GM18519 (cell line): ENCODE data around the gene LBH.

Experiments used
- ATAC-seq: cut with Tn5 transposase; IDR thresholded peaks from one replicate; pipeline ENCODE4 v1.9.1; 2021; ENCODE audit warnings: mild to moderate bottlenecking, moderate library complexity; ENCODE audit not compliant: unreplicated experiment, low FRiP score

LBH gene

DNA sequence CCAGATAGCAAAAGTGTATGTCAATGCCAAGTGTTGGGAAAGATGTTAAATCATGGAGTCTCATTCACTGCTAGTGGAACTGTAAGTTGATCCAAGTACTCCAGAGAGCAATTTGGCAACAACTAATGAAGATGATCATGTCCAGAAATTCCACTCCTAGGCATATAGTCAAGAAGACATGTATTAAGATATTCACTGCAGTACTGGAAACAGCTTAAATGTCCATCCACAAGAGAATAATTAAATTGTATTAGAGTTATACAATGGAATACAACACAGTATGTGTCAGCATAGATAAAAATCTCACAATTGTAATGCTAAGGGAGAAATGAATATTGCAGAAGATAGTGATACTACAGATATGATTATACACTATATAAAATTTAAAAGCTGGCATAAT, 15.2 kb upstream of the LBH start:
- no peak for ATAC-seq

DNA sequence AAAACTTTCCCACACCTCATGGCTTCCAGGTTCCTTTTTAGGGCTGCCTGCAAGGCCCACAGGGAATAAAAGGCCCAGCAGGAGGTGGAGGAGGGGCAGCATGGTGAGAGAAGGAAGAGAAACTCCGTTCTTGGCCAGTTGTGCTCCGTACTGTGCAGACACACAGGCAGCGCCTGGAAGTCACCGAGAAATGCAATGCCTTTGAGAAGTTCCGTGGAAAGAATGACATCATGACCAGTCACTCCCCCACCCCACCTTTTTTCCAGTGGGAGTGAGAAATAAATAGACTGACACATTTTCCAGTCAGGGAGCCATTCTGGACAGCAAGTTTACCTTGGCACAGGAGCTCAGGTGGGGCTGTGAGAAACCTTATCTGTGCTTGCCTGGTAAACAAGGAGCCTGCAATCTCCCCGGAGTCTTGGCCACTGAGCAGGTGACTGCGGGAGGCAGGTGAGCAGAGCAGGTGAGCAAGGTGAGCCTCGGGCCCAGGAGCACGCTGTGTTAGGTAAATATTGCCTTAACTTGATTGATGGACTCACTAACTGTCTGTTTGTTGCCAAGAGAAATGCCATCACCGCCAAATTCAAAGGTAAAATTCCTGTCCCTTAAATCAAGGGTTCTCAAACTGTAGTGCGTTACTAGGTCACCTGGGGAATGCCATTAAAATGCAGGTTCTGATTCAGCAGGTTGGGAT, 13.5 kb upstream of the LBH start:
- ATAC-seq = no peak

DNA sequence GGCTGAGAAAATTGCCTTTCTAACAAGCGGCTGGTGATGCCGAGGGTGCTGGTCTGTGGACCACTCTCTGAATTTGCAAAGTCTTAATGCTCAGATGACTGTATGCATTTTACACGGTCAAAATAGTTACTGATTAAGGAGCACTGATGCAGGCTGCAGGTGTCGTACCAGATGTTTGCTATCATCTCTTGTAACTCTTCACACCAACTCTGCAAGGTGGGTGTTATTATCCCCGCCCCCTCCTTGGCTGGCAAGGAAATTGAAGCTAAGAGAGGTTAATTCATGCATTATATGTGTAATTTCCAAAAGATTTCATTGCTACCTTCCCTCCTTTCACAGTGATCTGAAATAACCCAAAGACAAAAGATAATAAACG, 13.0 kb upstream of the LBH start:
- ATAC-seq = no peak

DNA sequence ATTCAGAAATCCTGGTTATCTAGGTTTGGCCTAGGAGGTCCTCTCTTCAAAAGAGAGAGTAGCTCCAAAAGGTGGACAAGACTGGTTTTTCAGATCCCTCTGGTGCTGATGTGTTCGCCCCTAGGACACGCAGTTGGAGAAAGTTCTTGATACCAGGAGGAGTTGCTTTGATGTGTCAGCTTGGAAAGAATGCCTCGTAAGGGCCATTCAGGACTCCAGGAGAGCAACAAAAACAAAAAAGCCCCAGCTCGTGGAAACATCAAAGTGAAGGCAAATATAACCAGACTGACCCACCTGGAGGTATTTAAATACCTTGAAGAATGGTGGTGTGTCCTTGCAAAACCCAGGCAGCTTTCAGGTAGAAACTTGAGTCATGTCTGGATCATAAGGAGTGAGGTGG, 12.5 kb upstream of the LBH start:
- ATAC-seq = no peak

DNA sequence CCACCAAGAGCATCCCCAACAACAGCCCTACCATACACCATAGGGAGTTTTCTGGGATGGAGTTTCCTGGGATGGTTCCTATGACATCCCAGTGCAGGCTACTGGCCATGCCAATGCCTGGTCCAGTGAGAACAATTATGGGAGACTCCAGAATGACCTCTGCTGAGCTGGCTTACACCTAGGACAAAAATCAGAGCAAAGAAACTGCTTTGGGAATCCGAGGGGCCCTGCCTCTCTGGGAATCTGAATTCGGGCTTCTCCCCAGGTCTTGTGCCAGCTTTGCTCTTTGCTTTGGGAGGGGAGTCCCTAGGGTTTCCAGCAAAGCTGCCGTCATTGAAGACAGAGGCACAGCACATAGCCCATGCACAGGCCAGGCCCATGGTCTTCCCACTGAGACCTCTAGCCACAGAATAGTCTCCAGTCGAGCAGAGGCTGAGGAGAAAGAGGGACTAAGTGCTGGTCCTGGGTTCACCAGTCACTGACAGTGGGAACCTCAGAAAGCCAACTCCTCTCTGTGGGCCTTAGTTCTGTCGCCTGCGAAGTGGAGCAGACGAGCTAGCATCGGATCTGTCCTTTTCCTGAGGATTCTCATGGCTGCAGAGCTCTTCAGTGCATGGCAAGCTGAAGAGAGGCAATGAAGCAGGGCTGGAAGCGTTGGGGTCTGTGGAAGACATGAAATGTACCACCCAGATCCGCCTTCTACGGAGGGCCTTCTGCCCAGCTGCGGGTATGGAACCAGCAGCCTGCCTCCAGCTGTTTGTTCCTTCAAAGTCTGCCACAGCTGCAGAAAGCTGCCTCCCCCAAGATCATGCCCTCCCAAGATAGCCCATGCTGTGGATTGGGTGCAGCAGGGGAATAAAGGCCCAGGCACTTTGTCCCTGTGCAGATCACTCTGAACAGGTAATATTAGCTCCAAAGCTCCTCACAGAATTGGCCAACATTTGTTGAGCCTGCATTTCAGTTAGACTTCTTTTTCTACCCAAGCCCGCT, 11.2 kb upstream of the LBH start:
- no peak for ATAC-seq

DNA sequence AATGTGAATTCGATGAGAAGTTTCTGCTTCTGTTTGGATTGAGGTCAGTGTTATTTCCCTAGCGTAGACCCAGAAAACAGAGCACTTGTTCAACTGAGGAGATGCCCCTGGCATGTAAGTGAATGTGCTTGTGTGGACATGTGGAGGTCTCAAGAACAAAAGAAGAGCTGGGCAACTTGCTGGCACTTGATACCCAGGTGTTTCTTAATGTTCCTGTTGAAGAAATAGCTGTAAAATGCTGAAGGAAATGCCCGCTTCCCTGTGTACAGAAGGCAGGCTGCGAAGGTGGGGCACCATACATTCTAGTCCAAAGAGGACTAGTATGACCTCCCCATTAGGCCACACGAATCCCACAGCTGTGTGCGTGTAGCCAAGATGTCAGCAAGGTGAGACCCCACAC, 9.8 kb upstream of the LBH start:
- no peak for ATAC-seq

DNA sequence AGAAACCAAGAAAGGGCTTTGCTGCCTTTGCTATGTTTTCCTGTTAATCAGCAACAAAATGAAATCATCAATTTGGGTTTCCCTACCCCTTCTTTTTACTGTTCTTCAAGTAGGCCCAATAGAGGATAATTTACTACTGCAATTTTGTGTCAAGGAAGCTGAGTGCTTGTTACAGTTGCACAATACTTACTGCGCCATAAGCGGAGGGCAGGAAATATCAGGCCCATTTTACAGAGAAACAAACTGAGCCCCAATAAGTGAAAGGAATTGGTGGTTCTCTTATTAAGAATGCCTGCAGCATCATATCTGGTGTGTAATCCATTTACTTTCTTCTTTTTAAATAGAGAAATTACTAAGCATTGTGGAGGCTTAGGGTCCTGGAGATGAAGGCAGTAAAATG, 9.3 kb upstream of the LBH start:
- no peak for ATAC-seq

DNA sequence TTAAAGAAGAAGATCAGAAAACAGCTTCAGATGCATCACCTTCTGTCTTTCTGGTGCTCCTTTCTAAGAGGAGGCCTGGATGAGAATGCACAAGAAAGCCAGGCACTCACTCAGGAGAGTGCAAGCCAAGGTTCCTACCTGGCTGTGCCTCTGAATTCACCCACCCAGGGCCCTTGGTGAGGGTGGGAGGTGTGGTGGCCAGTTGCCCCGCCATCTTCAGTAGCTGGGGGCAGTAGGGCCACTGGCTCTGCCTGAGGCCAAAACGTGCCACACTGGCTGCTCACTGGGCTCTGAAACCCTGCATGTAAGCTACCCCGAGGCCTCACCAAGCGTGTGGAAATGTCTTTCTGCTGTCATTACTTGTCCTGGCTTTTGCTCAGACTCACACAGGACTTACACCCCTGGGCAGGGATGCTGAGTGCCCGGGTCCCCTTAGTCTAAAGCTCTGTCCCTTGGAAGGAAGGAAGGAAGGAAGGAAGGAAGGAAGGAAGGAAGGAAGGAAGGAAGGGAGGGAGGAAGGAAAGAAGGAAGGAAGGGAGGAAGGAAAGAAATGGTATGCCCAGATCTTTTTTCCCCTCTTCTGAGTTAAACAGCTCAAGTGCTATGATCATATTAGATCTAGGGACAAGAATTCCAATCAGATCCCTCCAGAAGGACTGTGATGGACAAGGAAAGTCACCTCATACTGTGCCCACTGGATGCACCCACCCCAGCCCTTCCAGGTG, 8.5 kb upstream of the LBH start:
- no peak for ATAC-seq

DNA sequence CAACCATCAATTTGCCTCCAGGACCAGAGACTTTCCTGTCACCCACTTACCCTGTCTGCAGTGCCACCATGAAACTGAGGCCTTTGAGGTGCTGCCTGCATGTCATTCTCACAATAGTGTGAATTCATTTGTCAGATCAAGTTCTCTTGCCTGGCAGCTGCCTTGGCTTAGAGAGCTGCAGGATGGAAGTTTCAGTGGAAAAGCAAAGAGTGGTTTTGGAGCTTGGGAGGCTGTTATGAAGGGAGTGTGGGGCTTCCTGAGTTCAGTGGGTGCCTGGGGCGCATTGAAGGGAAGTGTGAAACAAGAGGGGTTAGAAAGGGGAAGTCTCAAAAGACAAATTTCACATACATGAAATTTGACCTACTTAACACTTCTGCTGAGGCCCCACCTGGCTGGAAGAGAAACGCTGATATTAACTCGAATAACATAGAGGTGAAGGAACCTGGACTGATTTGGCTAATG, 7.9 kb upstream of the LBH start:
- no peak for ATAC-seq

DNA sequence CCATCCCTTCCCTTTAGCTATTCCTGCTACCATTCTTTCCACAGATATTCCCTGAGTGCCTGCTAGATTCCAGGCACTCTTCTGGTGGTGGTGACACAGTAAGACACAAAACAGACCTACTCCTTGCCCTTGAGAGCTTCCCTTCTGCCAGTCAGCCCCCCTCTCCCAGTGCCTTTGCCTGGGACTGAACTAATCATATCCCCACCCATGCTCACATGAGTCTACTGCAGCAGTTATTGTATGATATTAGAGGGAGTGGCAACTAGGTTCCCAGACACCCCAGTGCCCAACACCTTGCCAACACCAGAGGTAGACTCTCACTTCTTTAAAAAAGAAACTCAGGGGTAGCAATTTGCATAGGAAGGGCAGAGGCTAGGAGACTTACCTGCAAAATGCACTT, 7.2 kb upstream of the LBH start:
- ATAC-seq = no peak

DNA sequence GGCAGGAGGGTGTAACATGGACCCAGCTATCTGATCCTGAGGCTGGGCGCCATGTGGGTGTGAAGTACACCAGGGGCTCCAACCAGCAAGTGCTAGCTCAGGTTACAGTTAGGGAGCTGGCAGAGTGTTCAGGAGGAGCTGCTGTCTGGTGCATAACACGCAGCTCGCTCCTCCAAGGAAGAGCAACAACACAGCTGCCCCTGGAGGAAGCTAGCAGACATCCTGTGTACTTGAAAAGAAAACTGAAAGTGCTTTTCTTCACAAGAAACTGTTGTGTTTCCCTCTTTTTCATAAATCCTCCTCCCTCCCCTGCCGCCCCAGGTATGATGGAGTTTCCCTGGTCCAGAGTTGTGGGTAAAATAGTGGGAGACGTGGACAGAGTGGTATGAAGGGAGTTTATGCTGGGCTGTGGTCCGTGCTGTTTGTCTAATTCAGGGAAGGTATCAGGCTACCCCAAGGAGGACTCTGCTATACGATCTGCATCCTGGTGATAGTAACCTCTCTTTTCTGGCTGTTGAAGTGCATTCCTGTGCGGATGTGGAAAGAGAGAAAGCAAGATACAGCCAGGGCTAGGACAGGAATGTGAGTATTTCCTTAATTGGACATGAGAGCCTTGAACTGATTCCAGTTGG, 6.1 kb upstream of the LBH start:
- peak; percentile 32 for ATAC-seq

DNA sequence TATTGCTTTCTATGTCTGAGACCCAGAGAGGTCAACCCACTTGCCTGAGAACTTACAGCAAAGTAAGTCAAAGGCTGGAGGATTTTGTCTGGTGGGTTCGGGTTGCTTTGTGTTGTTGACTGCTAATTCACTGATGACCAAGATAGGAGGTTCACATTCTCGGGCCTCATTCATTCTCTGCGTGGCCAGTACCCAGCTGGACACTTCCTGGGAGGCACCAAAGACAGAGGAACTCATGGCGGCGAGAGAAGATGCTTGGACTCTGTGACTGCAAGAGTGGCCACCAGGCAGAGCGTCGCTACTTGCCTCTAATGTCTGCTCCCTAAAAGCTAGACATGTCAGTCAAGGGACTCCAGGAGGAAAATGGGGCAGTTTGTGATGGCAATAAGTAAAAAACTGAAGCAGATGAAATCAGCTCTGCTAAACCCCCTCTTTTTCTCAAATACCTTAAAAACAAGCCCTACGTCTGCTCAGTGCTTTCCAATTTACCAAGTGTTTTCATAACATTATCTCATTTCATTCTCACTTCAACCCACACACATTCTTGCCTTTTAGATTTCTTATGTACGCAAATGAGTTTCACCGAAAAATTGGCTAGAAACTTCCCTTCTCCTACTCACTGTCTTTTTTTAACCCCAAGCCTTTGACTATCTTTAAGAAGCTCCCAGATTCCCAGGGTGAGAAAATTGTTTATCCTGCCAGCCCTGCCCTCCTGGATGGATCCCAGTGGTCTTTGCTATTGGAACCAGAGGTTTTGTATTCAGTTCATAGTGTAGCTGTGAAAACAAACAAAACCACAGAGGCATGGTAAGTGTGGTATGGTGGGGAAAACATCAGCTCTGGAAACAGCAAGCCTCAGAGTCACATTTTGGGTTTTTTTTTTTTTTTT, 4.9 kb upstream of the LBH start:
- ATAC-seq = no peak

DNA sequence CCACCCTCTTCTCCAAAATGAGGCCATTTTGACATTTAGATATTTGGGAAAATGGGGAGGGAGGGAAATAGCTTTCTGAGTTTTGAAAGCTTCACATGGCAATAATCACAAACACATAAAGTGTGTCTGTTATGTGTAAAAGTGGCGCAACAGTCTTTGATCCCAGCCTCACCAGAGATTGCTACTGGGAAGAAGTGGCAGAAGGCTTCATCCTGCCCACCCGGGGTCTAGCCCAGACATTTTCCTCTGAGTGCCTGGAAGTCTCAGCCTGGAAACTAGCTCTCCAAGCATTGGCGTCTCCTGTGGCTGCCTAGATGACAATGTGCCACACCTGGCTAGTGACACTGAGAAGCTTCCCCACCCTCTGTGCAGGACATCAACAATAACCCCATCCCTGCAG, 1.7 kb upstream of the LBH start:
- ATAC-seq = no peak

DNA sequence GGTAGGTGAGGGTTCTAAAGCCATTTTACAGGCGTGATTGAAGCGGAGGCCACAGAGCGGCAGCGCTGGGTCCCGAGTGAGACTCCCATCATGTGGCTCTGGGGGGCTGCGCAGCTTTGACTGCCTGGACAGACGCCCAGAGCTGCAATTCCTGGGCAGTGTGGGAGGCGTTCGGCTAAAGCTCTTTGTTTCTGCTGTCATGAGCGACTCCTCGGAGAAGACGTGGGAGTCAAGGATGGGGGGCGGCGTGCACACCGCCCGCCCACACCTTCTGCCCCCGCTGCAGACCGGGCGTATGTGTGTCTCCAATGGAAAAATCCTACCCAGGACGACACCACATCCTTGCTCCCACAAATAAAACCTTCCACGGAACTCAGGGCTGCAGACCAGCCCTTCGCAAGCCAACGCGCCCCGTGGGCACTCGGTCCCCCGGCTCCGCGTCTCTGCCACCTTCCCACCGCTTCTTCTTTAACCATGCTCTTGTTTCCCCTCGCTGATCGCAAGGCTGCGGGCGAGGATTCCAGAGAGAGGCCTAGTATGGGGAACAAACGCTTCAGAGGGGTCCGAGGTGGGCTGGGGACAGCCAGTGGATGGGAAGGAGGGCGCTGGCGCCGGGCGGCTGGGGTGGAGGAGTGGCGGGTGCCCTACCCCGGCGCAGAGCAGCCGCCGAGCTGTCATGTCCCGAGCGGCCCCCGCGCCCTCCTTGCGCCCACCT, 680 bp upstream of the LBH start:
- no peak for ATAC-seq

DNA sequence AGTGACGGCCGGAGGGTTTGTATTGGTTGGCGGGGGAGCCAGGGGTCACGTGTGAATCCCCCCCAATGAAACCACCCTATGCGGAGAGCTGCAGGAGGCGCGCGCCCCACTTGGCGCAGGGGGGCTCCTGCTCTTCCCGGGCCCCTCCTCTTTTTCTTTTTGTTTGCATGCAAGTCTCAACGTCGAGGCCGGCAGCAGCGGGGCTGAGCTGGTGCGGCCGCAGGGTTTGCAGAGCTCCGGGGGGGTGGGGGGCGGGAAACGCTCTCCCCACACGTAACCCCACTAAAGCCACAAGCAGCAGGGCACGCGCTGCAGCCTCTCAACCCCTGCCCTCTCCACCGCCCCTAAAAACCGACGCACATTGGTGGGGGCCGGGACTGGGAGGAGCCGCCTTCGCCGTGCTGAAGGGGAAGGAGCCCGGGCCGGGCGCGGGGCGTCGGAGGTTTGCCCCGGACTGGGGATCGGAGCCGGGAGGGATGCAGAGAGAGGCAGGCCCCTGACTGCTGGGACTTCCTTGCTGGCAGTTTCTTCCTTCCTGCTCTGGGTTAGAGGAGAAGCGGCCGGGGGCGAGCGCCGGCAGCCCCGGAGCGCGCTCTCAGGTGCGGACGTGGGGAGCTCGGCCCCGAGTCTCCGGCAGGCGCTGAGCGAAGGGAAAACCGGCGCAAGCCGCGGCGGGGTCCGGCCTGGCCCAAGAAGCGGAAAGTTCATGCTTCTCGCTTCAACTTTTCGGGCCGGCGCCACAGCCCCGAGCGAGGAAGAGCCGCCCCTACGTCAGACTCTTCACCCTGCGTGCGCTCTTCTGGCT, 864 bp downstream of the LBH start:
- peak; percentile 17 for ATAC-seq

DNA sequence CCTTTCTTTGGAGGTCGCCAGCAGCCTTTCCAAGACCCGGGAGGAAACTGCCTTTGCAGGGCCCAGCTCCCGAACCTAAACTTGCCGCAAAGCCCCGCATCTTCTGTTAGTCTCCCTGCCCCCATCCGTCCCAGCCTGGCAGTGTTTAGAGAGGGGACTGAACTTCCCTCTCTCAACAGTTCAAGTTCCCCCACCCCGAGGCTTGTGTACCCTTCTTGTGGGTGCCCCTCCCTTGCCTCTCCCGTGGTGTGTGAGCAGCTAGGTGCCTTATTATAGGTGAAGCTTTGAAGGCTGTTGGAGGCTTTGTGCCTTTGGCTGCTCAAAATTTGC, 1.4 kb downstream of the LBH start:
- ATAC-seq = no peak

DNA sequence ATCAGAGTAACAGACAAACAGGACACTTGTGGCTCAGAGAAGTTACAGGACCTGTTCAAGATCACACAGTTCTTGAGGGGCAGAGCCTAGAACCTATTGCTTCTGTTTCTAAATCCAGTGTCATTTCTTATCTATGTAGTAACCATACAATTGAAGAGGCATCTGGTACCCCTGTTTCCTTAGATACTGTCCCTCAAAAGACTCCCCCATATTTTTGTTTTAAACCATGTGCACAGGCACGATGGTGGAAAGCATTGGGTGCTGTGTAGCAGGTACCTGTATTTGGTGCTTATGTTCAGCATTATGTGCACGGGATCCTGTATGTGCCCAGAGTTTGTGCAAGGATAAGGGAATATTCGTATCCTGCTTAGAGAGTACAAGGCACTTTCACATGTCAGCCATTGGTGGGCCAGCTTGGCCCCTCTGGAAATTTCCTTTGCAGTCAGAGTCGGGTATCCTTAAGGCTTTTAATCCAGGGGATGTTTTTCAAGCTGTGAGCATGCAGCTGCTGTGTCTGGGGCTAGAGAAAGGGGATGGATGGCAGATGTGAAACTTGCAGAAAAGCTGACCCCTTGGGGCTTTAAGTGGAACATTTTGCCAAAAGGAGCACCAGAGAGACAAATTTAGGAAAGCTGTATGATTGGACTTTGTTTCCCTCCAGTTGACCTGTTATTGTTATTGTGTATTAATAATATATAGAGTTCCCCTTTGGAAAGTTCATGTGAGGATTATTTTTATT, 2.1 kb downstream of the LBH start:
- no peak for ATAC-seq
